ENCODE measurements around the gene CNTN6.

GRCh38 chr3:1056744-1057143 lies 36.1 kb upstream of the CNTN6 start:
- TF ChIP-seq POLR2A (IDR thresholded peaks at IDR 0.05) (no peak), CTCF (IDR thresholded peaks at IDR 0.05) (no peak)
